Measurements from ENCODE around the gene SNCAIP.

Gene SNCAIP

DNA sequence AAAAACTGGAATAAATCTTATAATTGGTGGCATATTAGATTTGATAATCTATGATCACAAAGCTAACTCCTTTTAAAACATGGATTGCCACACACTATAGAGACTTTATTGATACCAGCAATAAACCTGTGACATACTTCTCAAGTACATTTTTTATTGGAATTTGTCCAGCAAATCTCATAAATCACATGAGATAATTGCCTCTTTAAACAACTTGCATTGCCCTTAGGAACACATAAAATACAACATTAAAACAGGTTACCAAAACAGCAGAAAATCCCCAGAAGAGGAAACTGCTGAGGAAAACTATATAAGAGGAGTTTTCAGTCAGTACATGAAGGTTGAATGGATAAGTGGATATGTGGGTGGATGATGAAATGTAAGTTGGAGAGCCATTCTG is 124.6 kb downstream of the SNCAIP start:
- H3K4me2 ChIP-seq (ENCODE audit: low read length): no peak overlapping the region
- H2AFZ ChIP-seq: no peak overlapping the region
- H3K4me1 ChIP-seq: no peaks in the 10 kb centered on the region
- no peak overlapping the region for H3K9ac ChIP-seq
- no peaks in the 10 kb centered on the region for H3K9me3 ChIP-seq (ENCODE audit: control insufficient read depth, low read length)
- no peak for TF ChIP-seq CTCF (IDR thresholded peaks at IDR 0.05)
- no peak overlapping the region for H3K27ac ChIP-seq
- H3K36me3 ChIP-seq (ENCODE audit: control insufficient read depth, insufficient read depth, low read length): no peaks in the 10 kb centered on the region
- H3K27me3 ChIP-seq (ENCODE audit: control insufficient read depth, insufficient read depth, low read length): no peaks in the 10 kb centered on the region
- no peak overlapping the region for H3K4me3 ChIP-seq (ENCODE audit: low read depth, low read length)
- no peaks in the 10 kb centered on the region for H3K79me2 ChIP-seq

GRCh38 chr5:122439645-122440044 is 127.6 kb downstream of the SNCAIP start:
- Histone ChIP-seq H3K9ac (no peak overlapping the region), H3K4me3 (ENCODE audit: low read depth, low read length) (no peak overlapping the region), H3K9me3 (ENCODE audit: control insufficient read depth, low read length) (no peaks in the 10 kb centered on the region), H3K4me2 (ENCODE audit: low read length) (no peak overlapping the region), H3K36me3 (ENCODE audit: control insufficient read depth, insufficient read depth, low read length) (no peaks in the 10 kb centered on the region), H2AFZ (no peak overlapping the region), H3K79me2 (no peaks in the 10 kb centered on the region), H3K27me3 (ENCODE audit: control insufficient read depth, insufficient read depth, low read length) (no peaks in the 10 kb centered on the region), H3K4me1 (no peaks in the 10 kb centered on the region), H3K27ac (no peak overlapping the region)
- TF ChIP-seq CTCF (IDR thresholded peaks at IDR 0.05): no peak

GRCh38 chr5:122442938-122443337 is 130.9 kb downstream of the SNCAIP start:
- no peaks in the 10 kb centered on the region for H3K4me1 ChIP-seq
- H2AFZ ChIP-seq: no peak overlapping the region
- H3K4me3 ChIP-seq (ENCODE audit: low read depth, low read length): no peak overlapping the region
- no peaks in the 10 kb centered on the region for H3K79me2 ChIP-seq
- no peaks in the 10 kb centered on the region for H3K36me3 ChIP-seq (ENCODE audit: control insufficient read depth, insufficient read depth, low read length)
- TF ChIP-seq CTCF (IDR thresholded peaks at IDR 0.05): no peak
- no peak overlapping the region for H3K4me2 ChIP-seq (ENCODE audit: low read length)
- no peak overlapping the region for H3K27ac ChIP-seq
- H3K9ac ChIP-seq: no peak overlapping the region
- no peaks in the 10 kb centered on the region for H3K9me3 ChIP-seq (ENCODE audit: control insufficient read depth, low read length)
- H3K27me3 ChIP-seq (ENCODE audit: control insufficient read depth, insufficient read depth, low read length): no peaks in the 10 kb centered on the region

DNA sequence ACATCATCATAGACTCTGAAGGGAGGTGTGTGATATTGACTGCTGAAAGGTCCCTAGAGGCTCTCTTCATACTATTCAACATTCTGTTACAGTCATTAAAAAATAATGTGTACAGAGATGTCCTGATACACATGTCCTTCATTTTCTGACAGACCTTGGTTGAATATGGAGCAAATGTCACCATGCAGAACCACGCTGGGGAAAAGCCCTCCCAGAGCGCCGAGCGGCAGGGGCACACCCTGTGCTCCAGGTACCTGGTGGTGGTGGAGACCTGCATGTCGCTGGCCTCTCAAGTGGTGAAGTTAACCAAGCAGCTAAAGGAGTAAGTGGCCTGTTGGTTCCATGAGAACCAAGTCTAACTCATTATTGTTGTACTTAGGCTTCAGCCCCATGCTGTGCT is 132.4 kb downstream of the SNCAIP start:
- TF ChIP-seq CTCF (IDR thresholded peaks at IDR 0.05): no peak
- Histone ChIP-seq H2AFZ (no peak overlapping the region), H3K36me3 (ENCODE audit: control insufficient read depth, insufficient read depth, low read length) (no peaks in the 10 kb centered on the region), H3K27ac (no peak overlapping the region), H3K9me3 (ENCODE audit: control insufficient read depth, low read length) (no peaks in the 10 kb centered on the region), H3K4me2 (ENCODE audit: low read length) (no peak overlapping the region), H3K27me3 (ENCODE audit: control insufficient read depth, insufficient read depth, low read length) (no peaks in the 10 kb centered on the region), H3K4me3 (ENCODE audit: low read depth, low read length) (no peak overlapping the region), H3K79me2 (no peaks in the 10 kb centered on the region), H3K9ac (no peak overlapping the region), H3K4me1 (no peaks in the 10 kb centered on the region)

DNA sequence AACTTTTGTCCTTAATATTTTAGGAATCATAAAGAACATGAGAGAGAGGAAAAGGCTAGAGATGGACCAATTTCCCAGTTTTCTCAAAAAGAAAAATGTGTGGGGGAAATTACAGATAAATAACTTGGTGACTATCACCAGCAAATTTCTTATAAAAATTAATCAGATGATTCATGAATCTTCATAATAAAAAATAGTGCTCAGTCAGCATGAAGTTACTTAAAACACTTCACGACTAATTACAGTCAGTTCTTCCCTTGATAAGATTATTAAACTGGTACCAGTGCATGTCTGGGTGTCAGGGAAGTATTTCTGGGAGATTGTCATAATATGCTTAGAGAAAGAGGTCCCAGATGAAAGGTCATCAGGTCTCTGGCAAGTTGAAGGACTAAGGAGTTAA is 133.0 kb downstream of the SNCAIP start:
- Histone ChIP-seq H3K9me3 (ENCODE audit: control insufficient read depth, low read length) (no peaks in the 10 kb centered on the region), H2AFZ (no peak overlapping the region), H3K36me3 (ENCODE audit: control insufficient read depth, insufficient read depth, low read length) (no peaks in the 10 kb centered on the region), H3K9ac (no peak overlapping the region), H3K27me3 (ENCODE audit: control insufficient read depth, insufficient read depth, low read length) (no peaks in the 10 kb centered on the region), H3K4me3 (ENCODE audit: low read depth, low read length) (no peak overlapping the region), H3K79me2 (no peaks in the 10 kb centered on the region), H3K4me1 (no peaks in the 10 kb centered on the region), H3K4me2 (ENCODE audit: low read length) (no peak overlapping the region), H3K27ac (no peak overlapping the region)
- no peak for TF ChIP-seq CTCF (IDR thresholded peaks at IDR 0.05)

All from parathyroid adenoma (tissue), 2 donors.